NCI-H526 treated with DMSO at 0.1 percent for 48 hours (cell line): ENCODE results near the gene SLC47A2.
"Not testable (repeated sequence)": the region's sequence is repeated elsewhere in the genome, so short reads cannot be mapped to it uniquely, and the experiment has no call there.

Experiments
- DNase-seq: peaks from one replicate; lab custom pipeline; 2025; lab: John Stamatoyannopoulos, UW

SLC47A2 gene

DNA sequence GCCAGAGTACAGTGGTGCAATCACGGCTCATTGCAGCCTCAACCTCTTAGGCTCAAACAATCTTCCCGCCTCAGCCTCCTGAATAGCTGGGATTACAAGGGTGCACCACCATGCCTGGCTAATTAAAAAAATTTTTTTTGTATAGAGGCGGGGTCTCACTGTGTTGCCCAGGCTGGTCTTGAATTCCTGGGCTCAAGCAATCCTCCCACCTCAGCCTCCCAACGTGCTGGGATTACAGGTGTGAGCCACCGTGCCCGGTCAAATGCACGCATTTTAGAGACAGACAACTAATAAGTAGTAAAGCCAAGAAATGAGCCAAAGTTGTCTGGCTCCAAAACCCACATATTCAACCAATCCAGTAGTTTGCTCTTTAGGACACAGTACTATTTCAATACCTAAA lies 46.7 kb downstream of the SLC47A2 start:
- not testable (repeated sequence) for DNase-seq

DNA sequence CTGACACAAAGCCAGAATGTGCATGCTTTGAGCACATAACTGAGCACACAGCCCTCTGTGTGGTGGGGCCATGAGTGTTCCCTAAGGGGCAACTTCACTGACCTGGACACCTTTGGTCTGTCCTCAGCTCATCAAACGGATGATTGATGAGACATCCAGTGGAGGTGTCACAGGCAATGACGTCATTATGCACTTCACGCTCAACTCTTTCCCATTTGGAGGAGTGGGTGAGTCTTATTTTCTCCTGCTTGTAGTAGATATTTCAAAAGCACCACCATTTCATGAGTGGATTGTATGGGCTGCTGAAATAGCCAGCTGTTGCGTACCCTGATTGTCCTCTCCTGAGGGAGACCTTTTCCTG lies 51.6 kb downstream of the SLC47A2 start:
- DNase-seq, result no peak

DNA sequence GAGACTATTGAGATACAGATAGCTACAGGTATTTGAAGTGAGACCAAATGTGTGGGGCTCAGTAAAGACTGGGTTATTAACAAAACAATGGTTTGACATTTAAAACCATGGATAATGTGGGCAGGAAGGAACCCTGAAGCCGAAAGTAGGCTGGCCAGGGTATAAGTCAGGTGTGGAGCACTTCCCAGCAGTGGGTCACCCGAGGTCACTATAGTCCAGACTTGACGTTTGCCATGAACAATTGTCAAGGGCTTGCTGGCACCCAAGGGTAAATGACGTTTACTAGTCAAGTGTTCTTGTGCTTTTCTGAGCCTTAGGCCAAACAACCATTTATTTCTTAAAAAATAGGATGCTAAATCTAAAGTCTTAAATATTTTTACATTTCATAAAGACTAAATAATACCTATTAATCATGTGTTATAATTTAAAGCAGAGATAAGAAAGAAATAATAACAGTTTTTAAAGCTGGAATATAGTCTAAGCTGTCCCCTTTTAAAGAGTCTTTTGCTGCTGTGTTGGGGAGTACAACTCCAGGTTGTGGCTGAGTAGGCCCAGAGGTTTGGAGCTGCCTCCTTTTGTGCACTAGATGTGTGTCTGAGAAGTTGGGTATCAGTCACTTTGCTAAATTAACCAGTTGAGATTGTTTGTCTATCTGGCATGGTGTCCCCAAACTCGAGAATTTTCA lies 52.1 kb downstream of the SLC47A2 start:
- no peak for DNase-seq

DNA sequence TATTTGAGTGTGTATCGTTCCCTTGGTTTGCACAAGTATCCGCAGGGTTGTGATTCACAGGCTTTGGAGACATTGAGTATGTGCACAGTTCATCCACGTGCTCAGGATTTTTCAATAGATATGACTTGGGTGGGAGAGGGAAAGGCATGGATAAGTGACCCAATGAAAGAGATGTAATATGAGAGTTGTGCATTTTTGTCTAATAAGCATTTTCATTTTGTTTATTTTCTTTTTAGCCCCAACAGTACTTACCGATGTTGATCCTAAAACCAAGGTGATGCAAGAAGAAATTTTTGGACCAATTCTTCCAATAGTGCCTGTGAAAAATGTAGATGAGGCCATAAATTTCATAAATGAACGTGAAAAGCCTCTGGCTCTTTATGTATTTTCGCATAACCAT lies 53.3 kb downstream of the SLC47A2 start:
- no peak for DNase-seq

DNA sequence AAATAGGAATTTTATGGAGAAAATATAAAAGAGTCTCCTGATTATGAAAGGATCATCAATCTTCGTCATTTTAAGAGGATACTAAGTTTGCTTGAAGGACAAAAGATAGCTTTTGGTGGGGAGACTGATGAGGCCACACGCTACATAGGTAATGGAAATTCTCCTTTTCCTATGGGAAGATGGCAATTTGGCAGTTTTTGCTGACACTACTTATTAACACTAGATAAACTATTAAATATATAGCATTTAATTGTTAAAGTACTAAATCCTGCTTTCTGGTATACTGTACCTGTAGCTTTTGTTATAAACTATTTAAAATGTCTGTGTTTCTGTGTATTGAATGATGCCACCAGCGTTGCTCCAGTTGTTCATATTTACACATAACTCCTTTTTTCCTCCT lies 55.3 kb downstream of the SLC47A2 start:
- no peak for DNase-seq

DNA sequence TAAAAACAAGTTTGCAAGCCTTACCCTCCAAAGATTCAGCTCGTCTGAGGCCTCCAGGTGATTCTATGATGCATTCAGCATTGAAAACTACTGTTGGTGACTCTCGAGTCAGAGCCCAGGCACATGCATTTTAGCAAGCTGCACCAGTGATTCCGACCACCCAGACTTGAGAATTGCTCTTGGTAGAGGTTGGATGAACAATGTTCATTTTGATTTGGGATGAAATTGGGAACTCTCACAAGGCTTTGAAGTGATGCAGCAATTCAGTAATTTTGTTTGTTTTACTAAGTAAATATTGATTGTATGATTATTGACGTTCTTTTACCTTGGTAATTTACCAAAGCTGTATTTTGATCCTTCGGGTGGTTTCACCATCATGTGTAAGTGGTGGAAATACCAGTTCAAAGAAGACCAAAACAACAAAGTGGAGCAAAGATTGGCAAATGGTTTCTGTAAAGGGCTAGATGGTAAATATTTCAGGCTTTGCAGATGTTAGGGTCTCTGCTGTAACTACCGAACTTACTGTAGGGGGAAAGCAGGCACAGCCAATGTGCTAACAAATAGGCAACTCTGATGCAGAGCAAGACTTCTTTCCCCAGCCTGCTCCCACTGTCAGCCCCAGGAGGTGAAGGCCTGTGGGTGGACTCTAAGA lies 56.0 kb downstream of the SLC47A2 start:
- no peak for DNase-seq

DNA sequence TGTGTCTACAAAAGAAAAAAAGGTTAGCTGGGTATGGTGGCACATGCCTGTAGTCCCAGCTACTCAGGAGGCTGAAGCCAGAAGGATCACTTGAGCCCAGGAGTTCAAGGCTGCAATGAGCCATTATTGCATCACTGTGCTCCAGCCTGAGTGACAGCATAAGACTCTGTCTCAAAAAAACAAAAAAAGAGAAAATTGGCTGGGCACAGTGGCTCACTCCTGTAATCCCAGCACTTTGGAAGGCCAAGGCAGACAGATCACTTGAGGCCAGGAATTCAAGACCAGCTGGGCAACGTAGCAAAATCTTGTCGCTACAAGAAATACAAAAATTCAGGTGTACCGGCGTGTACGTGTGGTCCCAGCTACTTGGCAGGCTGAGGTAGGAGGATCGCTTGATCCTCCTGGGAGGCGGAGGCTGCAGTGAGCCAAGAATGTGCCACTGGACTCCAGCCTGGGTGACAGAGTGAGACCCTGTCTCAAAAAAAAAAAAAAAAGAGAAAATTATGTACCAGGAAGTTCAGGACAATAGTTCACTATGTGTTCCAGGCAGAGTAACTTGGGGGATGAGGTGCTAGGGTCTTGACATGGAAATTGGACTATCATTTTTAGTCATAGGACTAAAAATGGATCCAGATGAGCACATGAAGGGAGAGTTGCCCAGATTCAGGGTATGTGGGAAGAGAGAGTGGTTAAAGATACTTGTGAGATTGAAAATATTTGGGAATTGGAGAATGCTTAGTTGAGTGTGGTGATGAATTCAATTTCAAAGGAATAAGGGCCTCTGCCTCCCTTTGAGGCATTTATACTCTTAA lies 56.8 kb downstream of the SLC47A2 start:
- no peak for DNase-seq

DNA sequence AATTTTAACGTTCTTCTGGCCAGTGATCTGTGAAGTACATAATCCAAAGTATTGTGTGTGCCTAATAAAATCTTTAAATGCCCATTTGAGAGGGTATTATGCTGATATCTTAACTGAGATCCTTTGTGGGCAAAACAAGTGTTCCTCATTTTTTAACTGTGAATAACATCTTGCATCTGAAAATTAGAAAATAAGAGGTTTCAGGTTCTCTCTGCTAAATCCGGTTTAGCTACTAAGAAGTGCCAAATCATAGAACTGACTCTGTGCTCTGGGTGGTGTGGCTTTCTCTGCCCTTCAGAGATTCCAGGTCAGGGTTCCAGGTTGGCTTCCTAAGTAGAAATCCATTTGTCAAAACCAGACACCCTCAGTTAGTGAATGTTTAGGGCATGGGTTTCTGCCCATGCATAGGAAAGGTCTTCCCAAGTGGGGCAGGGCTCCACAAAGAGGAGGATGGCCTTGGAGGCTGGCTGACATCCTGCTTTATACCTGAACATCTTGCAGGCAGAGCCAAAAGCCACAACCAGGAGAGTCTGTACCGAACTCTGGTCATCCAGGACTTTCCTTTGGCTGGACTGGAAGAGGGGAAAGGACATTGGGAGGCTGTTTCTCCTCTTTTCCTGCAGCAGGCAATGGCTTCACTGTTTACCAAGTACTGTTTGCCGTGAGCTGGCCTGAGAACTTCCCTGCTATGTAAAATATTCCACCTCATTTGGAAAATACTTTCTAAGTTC lies 59.4 kb downstream of the SLC47A2 start:
- DNase-seq, result no peak

DNA sequence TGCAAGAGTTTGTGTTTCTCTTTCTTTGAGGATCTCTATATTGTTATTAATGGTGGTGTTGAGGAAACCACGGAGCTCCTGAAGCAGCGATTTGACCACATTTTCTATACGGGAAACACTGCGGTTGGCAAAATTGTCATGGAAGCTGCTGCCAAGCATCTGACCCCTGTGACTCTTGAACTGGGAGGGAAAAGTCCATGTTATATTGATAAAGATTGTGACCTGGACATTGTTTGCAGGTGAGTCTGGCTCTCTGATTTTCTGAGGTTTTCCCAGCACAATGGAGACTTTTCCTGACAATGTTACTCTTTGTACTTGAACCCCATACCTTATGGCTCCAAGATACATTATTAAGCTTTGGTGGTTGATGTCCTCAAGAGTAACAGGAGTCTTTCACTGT lies 60.0 kb downstream of the SLC47A2 start:
- no peak for DNase-seq

DNA sequence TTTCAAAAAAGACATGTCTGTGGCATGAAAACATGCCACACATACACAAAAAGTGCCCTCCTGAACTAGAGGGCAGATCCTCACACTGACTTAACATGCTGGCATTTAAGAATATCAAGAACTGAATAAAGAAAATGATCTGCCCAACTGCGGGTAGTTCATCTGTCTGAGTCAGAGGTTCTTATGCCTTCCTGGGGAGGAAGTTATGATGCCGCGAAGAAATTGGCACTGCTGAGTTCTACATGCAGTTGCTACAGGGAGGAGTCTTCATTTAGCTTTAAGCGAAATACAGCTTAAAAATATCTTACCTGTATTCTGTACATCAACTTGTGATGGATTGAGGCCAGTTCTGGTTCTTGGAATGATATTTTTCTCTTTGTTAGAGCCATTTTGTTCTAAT lies 61.5 kb downstream of the SLC47A2 start:
- no peak for DNase-seq

DNA sequence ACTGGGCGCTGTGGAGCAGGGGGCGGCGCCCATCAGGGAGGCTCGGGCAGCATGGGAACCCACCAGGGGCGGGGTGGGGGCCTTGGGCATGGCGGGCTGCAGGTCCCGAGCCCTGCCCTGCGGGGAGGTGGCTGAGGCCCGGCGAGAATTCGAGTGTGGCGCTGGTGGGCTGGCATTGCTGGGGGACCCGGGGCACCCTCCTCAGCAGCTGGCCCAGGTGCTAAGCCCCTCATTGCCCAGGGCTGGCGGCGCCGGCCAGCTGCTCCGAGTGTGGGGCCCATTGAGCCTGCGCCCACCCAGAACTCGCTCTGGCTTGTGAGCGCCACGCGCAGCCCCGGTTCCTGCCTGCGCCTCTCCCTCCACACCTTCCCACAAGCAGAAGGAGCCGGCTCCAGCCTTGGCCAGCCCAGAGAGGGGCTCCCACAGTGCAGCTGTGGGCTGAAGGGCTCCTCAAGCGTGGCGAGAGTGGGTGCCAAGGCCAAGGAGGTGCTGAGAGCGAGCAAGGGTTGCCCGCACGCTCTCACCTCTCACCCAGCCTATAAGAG lies 62.0 kb downstream of the SLC47A2 start:
- no peak for DNase-seq

DNA sequence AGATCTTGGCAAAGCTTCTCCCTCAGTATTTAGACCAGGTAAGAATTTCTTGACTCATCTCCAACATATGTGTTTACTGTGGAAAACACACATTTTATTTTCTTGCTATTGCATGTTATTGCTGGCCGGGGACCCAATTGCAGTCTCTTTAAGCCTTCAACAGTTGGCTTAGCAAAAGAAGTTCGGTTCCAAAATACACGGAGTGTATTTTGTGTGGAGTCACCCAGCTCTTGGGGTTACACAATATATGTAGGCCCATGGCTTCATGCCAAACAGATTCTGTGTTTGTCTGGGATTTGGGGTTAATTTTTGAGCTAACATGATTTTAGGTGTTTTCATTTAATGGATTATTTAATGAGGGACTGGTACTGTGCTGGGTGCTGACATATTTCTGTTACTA lies 63.8 kb downstream of the SLC47A2 start:
- DNase-seq, result no peak

DNA sequence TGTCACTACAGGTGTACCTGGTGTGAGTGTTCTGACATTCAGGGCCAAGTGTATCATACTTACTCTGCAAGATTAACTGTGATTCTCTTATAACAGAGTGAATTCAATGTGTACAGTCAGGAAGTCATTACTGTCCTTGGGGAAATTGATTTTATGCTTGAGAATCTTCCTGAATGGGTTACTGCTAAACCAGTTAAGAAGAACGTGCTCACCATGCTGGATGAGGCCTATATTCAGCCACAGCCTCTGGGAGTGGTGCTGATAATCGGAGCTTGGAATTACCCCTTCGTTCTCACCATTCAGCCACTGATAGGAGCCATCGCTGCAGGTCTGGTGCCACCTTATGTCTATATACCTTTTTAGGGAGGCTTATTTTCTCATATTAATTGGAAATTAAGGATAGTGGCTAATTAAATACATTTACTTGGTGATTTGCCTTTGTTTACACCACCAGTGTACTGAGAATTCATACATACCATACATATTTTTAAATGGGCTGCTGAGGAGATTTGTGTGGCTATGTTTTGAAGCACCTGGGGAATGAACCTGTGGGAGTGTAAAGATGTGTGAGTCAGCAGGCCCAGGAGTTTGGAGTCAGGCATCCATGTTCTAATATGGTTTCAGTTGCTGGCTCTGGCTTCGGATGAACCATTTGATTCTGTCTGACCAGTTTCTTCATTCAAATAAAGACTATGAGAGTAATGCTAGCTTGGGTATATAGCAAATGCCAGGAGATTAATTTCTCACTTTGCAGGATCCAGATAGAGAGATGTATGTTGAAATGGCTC lies 64.7 kb downstream of the SLC47A2 start:
- no peak for DNase-seq

DNA sequence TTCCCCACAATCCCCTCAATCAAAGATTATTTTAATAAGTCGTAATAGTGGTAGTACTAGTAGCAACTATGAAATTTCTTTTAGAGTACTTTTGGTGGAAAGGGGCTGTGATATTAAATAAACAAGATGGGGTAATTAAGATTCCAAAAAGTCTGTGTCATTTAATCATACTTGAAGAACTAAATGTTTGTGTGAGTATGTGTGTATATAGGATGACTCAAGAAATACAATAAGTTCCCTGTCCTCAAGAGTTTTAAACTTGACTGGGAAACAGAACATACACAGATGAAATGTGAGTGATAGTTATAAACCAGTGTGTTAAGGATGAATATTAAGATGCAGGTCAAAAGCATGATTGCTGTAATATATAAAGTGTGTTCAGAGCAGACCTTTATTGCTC lies 65.6 kb downstream of the SLC47A2 start:
- DNase-seq, result no peak

DNA sequence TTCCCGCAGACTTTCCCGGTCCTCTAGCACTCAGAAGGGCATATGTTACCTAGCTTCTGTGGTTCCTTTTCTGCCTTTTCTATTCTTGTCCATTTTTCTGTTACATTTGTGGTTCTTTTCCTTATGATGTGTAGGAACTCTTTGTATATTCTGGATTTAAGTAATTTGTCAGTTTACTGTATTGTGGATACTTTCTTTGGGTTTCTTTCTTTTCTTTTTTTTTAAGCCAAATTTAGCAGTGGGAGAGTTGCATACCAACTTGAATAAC lies 67.2 kb downstream of the SLC47A2 start:
- no peak for DNase-seq

DNA sequence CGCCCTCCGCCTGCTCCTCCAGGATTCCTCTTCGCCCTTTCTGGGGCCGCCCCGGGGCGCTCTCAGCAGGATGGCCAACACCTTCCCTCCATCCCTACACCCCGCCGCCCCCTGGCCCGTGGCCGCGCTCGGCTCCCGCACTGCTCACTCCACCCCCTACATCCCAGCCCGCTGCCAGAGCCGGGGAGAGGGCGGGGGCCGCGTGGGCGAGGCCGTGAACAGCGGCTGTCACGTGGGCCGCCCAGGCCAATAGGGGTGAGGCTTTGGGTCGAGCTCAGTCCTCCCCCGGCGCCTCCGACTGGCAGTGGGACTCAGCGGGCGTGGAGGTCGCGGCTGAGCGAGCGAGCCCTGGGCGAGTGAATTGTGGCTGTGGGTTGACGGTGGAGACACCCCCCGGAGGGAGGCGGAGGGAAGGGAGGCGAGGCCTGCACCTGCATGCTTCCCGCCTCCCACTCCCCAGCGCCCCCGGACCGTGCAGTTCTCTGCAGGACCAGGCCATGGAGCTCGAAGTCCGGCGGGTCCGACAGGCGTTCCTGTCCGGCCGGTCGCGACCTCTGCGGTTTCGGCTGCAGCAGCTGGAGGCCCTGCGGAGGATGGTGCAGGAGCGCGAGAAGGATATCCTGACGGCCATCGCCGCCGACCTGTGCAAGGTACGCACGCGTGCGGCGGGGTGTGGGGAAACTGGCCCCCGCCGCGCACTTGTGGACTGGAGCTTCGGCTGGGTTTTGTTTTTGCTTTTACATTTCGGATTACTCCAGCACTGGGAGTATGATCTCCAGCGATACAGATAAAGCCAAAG lies 67.7 kb downstream of the SLC47A2 start, which contains the start of gene ALDH3A2:
Gene ALDH3A2, plus strand, starts transcription at position 277 of the 799 bp plus-strand sequence. Its CDS starts 221 bp downstream, at position 498.
- peak; percentile 79 for DNase-seq

DNA sequence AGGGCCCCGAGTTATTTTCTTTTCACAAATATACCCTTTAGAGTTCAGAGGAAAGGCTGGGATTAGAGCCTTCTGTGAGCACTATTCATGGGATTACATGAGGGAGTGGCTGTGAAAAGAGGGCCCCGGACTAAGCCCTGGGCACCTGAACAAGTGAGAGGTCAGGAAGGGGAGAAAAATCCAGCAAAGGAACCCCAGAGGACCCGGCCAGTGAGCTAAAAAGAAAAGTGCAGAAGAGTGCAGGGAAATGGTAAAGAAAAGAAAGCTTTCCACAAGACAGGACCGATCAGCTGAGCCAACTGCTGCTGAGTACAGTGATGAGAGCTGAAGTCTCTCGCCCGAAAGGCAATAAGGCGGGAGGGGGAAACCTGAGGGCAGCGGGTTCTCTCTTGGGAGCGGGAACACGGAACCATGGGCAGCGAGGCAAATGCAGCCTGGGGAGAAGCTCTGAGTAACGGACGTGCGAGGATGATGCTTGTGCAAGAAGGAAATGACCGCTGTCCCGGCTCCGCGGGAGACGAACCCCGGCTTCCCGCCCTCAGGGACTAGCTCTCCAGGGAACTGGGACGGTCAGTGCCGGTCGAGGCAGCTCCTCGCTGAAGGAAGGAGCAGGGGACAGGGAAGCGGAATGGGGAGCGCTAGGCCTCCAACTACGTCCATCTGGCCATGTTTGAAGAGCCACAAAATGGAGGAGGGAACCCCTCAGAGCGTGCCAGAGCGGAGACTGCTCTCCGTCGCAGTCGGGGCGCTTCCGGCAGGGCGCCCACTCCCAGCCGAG lies 68.5 kb downstream of the SLC47A2 start:
- DNase-seq, result peak; percentile 43

DNA sequence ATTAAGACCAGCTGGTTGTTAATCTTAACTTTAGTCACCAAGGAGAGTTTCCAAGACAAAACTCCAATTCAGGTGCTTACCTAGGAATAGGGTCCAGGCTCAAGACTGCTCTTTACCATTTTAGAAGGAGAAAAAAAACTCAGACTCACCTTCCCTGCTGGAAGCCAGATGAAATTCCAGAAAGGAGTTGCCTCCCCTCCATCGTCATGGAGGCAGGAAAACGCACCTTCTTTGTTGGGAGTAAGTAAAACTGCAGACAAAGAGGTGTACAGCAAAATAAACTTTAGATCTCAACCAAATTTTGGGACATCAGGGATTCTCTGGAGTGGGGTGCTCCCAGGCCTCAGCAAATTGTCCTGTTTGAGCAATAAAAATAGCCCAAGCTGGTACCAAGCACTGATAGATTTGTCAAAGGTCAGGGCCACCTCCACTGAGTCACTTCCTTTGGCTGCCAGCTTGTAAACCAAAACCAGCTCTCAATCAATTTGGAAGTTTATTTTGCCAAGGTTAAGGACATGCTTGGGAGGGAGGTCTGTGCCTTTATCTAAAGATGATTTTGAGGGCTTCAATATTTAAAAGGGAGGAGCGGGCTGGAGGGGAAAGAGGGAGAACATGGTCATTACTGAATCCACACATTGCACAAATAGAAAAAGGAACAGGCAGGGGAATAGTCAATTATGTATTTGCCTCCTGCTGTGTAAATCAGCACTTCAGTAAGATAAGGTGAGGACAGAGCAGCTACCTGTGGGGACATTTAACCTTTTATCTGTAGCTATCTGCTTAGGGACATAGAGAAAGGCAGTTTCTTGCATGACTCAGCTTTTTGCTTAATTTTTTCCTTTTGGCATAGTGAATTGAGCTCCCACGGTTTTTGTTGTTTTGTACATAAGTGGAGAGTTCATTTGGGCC lies 69.3 kb downstream of the SLC47A2 start:
- no peak for DNase-seq

DNA sequence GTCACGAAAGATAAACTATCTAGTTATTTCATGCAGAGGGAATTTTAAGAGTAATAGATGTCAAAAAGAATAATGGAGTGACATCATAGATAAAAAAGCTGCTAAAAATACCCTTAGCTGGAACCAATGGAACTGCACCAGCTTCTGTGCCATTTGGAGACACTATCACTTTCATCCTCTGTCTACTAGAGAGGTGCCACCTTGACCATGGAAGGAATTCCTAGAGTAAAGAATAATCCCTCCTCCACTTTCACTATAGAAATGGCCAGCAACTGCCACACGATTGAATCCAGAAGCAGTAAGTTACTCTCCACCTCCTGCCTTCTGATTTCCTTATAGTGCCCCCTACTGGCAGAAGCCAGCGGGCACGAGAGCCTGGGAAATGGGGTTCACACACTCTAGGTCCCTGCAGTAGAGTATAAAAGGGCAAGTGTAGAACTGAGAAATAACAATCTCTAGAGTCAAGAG lies 70.6 kb downstream of the SLC47A2 start:
- DNase-seq, result no peak
